G401.6 (cell line): ENCODE results near the gene SEMA3B.
"Not testable (repeated sequence)": the region's sequence is repeated elsewhere in the genome, so short reads cannot be mapped to it uniquely, and the experiment has no call there.

Experiments
- FAIRE-seq: peaks from 2 replicates; lab custom pipeline; 2012; peaks lifted over from hg19 to GRCh38; lab: Jason Lieb, UNC

The SEMA3B gene

GRCh38 chr3:50295553-50296431, 26.8 kb downstream of the SEMA3B start:
- FAIRE-seq, result no peak

- FAIRE-seq, result no peak
Measured at GRCh38 chr3:50296721-50297383, 27.9 kb downstream of the SEMA3B start.

GRCh38 chr3:50297384-50297775, 28.4 kb downstream of the SEMA3B start:
- no peak for FAIRE-seq

GRCh38 chr3:50297896-50298725, 29.2 kb downstream of the SEMA3B start:
- no peak for FAIRE-seq

- FAIRE-seq, result peak; percentile 99
Measured at GRCh38 chr3:50298836-50299637, 30.1 kb downstream of the SEMA3B start, which contains the start of the genes HYAL3 and NAA80. Gene HYAL3, minus strand, starts transcription at chr3:50299405. Its CDS starts 3,803 bp downstream, at chr3:50295602. Gene NAA80, minus strand, starts transcription at chr3:50299405. Its CDS starts 1,942 bp downstream, at chr3:50297463.

- no peak for FAIRE-seq
Measured at GRCh38 chr3:50299638-50299928, 30.6 kb downstream of the SEMA3B start.

- no peak for FAIRE-seq
Measured at GRCh38 chr3:50299929-50300680, 31.2 kb downstream of the SEMA3B start.

- FAIRE-seq, result no peak
Measured at GRCh38 chr3:50300681-50301254, 31.8 kb downstream of the SEMA3B start.

- no peak for FAIRE-seq
Measured at GRCh38 chr3:50302095-50303012, 33.4 kb downstream of the SEMA3B start.

GRCh38 chr3:50303013-50303815, 34.3 kb downstream of the SEMA3B start, which contains the start of gene HYAL1:
Gene HYAL1, minus strand, starts transcription at chr3:50303574. Its CDS starts 618 bp downstream, at chr3:50302956.
- no peak for FAIRE-seq

GRCh38 chr3:50304601-50305000, 35.7 kb downstream of the SEMA3B start:
- FAIRE-seq, result no peak

GRCh38 chr3:50312041-50312440, 43.1 kb downstream of the SEMA3B start:
- not testable (repeated sequence) for FAIRE-seq

- no peak for FAIRE-seq
Measured at GRCh38 chr3:50314342-50314741, 45.4 kb downstream of the SEMA3B start.

- FAIRE-seq, result no peak
Measured at GRCh38 chr3:50314816-50315215, 45.9 kb downstream of the SEMA3B start.

- FAIRE-seq, result no peak
Measured at GRCh38 chr3:50316657-50317242, 47.8 kb downstream of the SEMA3B start.

GRCh38 chr3:50317300-50317699, 48.4 kb downstream of the SEMA3B start:
- FAIRE-seq, result no peak

- FAIRE-seq, result no peak
Measured at GRCh38 chr3:50318163-50318562, 49.2 kb downstream of the SEMA3B start.

- no peak for FAIRE-seq
Measured at GRCh38 chr3:50318615-50319014, 49.7 kb downstream of the SEMA3B start.
